HCEC 1CT (cell line): Measurements from ENCODE around the gene PTRH1.

Experiments used
- DNase-seq: peaks from one replicate; pipeline ENCODE4 v3.0.0-alpha.2; 2017

PTRH1 gene

GRCh38 chr9:127694890-127695720 lies 20.4 kb downstream of the PTRH1 start:
- DNase-seq: no peak

- DNase-seq: no peak
These were observed 21.8 kb downstream of the PTRH1 start for GRCh38 chr9:127693697-127694096.

- DNase-seq: no peak
These were observed 22.3 kb downstream of the PTRH1 start for GRCh38 chr9:127693143-127693542.

- DNase-seq: no peak
These were observed 23.4 kb downstream of the PTRH1 start for GRCh38 chr9:127692071-127692470.

GRCh38 chr9:127690735-127691134 lies 24.7 kb downstream of the PTRH1 start:
- DNase-seq: no peak

- no peak for DNase-seq
These were observed 26.0 kb downstream of the PTRH1 start for GRCh38 chr9:127689329-127690000.

- DNase-seq: no peak
These were observed 28.7 kb downstream of the PTRH1 start for GRCh38 chr9:127686461-127687393.

GRCh38 chr9:127684576-127684975 lies 30.9 kb downstream of the PTRH1 start:
- DNase-seq: peak; percentile 41

- DNase-seq: peak; percentile 10
These were observed 31.7 kb downstream of the PTRH1 start for GRCh38 chr9:127683723-127684122.

GRCh38 chr9:127682351-127683136 lies 32.9 kb downstream of the PTRH1 start:
- DNase-seq: no peak

- DNase-seq: no peak
These were observed 34.6 kb downstream of the PTRH1 start for GRCh38 chr9:127680846-127681245.

GRCh38 chr9:127680226-127680625 lies 35.2 kb downstream of the PTRH1 start:
- DNase-seq: no peak

- DNase-seq: no peak
These were observed 36.0 kb downstream of the PTRH1 start for GRCh38 chr9:127679506-127679905.

GRCh38 chr9:127676638-127677037 lies 38.8 kb downstream of the PTRH1 start:
- DNase-seq: no peak

- DNase-seq: no peak
These were observed 42.2 kb downstream of the PTRH1 start for GRCh38 chr9:127673234-127673633.

- no peak for DNase-seq
These were observed 47.6 kb downstream of the PTRH1 start for GRCh38 chr9:127667906-127668305.

GRCh38 chr9:127667127-127667844 lies 48.2 kb downstream of the PTRH1 start:
- DNase-seq: no peak

GRCh38 chr9:127664678-127665507 lies 50.6 kb downstream of the PTRH1 start:
- no peak for DNase-seq

GRCh38 chr9:127664324-127664677 lies 51.2 kb downstream of the PTRH1 start:
- DNase-seq: no peak
